ENCODE measurements around the gene RTN4. TPM values are rescaled to one million over a fixed set of nuclear protein-coding genes. Genes with fewer than 3 reads are reported as not detected.
A peak's percentile ranks its signal among the peaks of the same experiment; 100 is the strongest.

Gene RTN4
- polyA plus RNA-seq, 1 donor (not counting 4 experiments of a cell fraction or from before 2014, with no cell fraction given) = 406 TPM

GRCh38 chr2:55048508-55049042 lies 1.7 kb downstream of the RTN4 start:
- dilution Hi-C loops (cut with MboI; ENCODE audit: extremely low pct_ligation_motif_present, low sequenced_read_pairs) = loop anchor here (25.0 kb wide), 1 partner anchor 114 kb away; no protein-coding TSS in a partner anchor
- H3K4me1 ChIP-seq (ENCODE audit: control insufficient read depth, extremely low read depth, insufficient read depth, low read length) = peaks cover 36% of the 10 kb centered on the region
- no peaks in the 10 kb centered on the region for H3K9me1 ChIP-seq (ENCODE audit: control insufficient read depth, extremely low read depth, insufficient read depth, low read length)
- no peak overlapping the region for H2AFZ ChIP-seq (ENCODE audit: control insufficient read depth, low read length)
- FAIRE-seq (no peak), DNase-seq (ENCODE audit: low read depth, low spot score) (no peak)
- H4K20me1 ChIP-seq (ENCODE audit: control insufficient read depth, extremely low read depth, insufficient read depth, low read length) = peaks cover 34% of the 10 kb centered on the region
- peak overlapping the region; percentile 76 to 99 (median 89) for H3K4me3 ChIP-seq (ENCODE audit: control insufficient read depth in 2 of 3, extremely low read depth in 1 of 3, insufficient read depth in 2 of 3, low read depth in 1 of 3, low read length in 3 of 3)
- no peaks in the 10 kb centered on the region for H3K36me3 ChIP-seq (ENCODE audit: control insufficient read depth in 2 of 2, extremely low read depth in 1 of 2, insufficient read depth in 2 of 2, low read length in 2 of 2)
- H3K9me3 ChIP-seq (ENCODE audit: control insufficient read depth, low read depth, low read length) = no peaks in the 10 kb centered on the region
- peak in 1 of 3 experiments; percentile 38 for TF ChIP-seq CTCF (optimal IDR thresholded peaks at IDR 0.05 in 1 of 3, IDR thresholded peaks at IDR 0.05 in 1 of 3, conservative IDR thresholded peaks at IDR 0.05 in 1 of 3; ENCODE audit: extremely low read depth in 1 of 3, insufficient read depth in 2 of 3, low read length in 3 of 3)
- TF ChIP-seq EZH2 (IDR thresholded peaks at IDR 0.05; ENCODE audit: low read length) = no peak
- H3K27me3 ChIP-seq (ENCODE audit: control insufficient read depth, extremely low read depth, insufficient read depth, low read length) = no peaks in the 10 kb centered on the region
- H3K9ac ChIP-seq (ENCODE audit: control insufficient read depth, extremely low read depth, insufficient read depth, low read length) = peak overlapping the region; percentile 97
- peak overlapping the region; percentile 96 for H3K4me2 ChIP-seq (ENCODE audit: control insufficient read depth, extremely low read depth, insufficient read depth, low read depth, low read length)
- peak overlapping the region; percentile 98 for H3K27ac ChIP-seq (ENCODE audit: control insufficient read depth, insufficient read depth, low read length)
- peaks cover 65% of the 10 kb centered on the region for H3K79me2 ChIP-seq (ENCODE audit: control insufficient read depth, insufficient read depth, low read length)

DNA sequence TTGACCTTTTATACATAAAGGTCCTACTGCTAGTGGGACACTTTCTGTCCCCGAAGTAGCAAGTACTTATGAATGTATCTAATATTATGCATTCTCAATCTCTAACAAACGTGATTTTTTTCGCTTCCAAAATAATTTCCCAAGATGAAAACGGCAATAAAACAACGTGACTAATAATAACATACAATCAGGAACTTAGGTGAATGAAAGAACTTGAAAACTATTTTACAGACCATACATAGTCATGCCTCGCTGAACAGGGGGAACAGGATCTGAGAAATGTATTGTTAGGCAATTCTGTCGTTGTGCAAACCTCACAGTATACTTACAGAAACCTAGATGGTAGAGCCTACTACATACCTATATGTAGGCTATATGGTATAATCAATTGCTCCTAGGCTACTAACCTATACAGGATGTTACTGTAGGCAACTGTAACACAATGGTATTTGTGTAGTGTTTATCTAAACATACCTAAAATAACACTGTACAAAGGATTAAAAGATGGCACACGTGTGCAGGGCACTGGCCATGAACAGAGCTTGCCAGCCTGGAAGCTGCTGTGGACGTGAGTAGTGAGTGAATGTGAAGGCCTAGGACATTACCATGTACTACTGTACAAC lies 2.5 kb downstream of the RTN4 start:
- Histone ChIP-seq H2AFZ (ENCODE audit: control insufficient read depth, low read length) (no peak overlapping the region), H3K4me3 (ENCODE audit: control insufficient read depth in 2 of 3, extremely low read depth in 1 of 3, insufficient read depth in 2 of 3, low read depth in 1 of 3, low read length in 3 of 3) (peak overlapping the region; percentile 76 to 99 (median 89)), H3K9me3 (ENCODE audit: control insufficient read depth, low read depth, low read length) (no peaks in the 10 kb centered on the region), H3K27me3 (ENCODE audit: control insufficient read depth, extremely low read depth, insufficient read depth, low read length) (no peaks in the 10 kb centered on the region), H3K9me1 (ENCODE audit: control insufficient read depth, extremely low read depth, insufficient read depth, low read length) (no peaks in the 10 kb centered on the region), H4K20me1 (ENCODE audit: control insufficient read depth, extremely low read depth, insufficient read depth, low read length) (peaks cover 39% of the 10 kb centered on the region), H3K79me2 (ENCODE audit: control insufficient read depth, insufficient read depth, low read length) (peaks cover 72% of the 10 kb centered on the region), H3K27ac (ENCODE audit: control insufficient read depth, insufficient read depth, low read length) (peak overlapping the region; percentile 98), H3K4me1 (ENCODE audit: control insufficient read depth, extremely low read depth, insufficient read depth, low read length) (peaks cover 38% of the 10 kb centered on the region), H3K4me2 (ENCODE audit: control insufficient read depth, extremely low read depth, insufficient read depth, low read depth, low read length) (peak overlapping the region; percentile 96), H3K9ac (ENCODE audit: control insufficient read depth, extremely low read depth, insufficient read depth, low read length) (peak overlapping the region; percentile 97), H3K36me3 (ENCODE audit: control insufficient read depth in 2 of 2, extremely low read depth in 1 of 2, insufficient read depth in 2 of 2, low read length in 2 of 2) (no peaks in the 10 kb centered on the region)
- dilution Hi-C loops (cut with MboI; ENCODE audit: extremely low pct_ligation_motif_present, low sequenced_read_pairs) = loop anchor here (25.0 kb wide), 1 partner anchor 115 kb away; no protein-coding TSS in a partner anchor
- TF ChIP-seq CTCF (optimal IDR thresholded peaks at IDR 0.05 in 1 of 3, IDR thresholded peaks at IDR 0.05 in 1 of 3, conservative IDR thresholded peaks at IDR 0.05 in 1 of 3; ENCODE audit: extremely low read depth in 1 of 3, insufficient read depth in 2 of 3, low read length in 3 of 3) (no peak), EZH2 (IDR thresholded peaks at IDR 0.05; ENCODE audit: low read length) (no peak)
- DNase-seq (ENCODE audit: low read depth, low spot score) (no peak), FAIRE-seq (no peak)
